ENCODE results near the gene SRPX. TPM values are rescaled to one million over a fixed set of nuclear protein-coding genes. Genes with fewer than 3 reads are reported as not detected.

Gene SRPX
- total and polyA plus RNA-seq, 10 of the 15 experiments (the other 5 are each of a cell fraction or from before 2014, with no cell fraction given), result 0.05 to 0.79 (median 0.23) TPM; not detected in 1

DNA sequence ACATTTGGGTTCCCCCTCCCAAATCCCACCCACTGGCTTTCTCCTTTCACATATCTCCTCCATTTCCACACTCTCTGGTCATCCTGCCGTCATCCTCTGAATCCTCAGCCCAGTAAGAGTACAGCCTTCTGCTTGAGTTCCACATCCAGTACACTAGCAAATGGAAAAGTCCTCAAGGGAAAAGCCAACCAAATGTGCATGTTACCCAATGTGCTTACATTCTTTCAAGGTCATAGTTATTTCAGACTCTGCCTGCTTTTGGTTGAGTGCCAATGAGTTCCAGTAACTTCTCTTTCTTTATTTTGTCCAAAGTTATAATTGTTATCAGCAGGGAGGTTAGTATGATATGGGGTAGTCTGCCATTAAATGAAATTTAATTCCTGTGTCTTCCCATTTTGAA lies 78.1 kb downstream of the SRPX start:
- H3K9ac ChIP-seq (ENCODE audit: control insufficient read depth, insufficient read depth, low read length), result no peak overlapping the region
- intact Hi-C loops (cut with micrococcal nuclease; ENCODE audit: unreplicated experiment), result no loop called here
- TF ChIP-seq RB1 (IDR thresholded peaks at IDR 0.05; ENCODE audit: borderline replicate concordance) (no peak), NBN (IDR thresholded peaks at IDR 0.05) (no peak), SMC3 (IDR thresholded peaks at IDR 0.05; ENCODE audit: borderline replicate concordance, low read length) (no peak)
- H3K4me1 ChIP-seq (ENCODE audit: control insufficient read depth, insufficient read depth, low read length), result no peaks in the 10 kb centered on the region
- no peaks in the 10 kb centered on the region for H4K20me1 ChIP-seq (ENCODE audit: control insufficient read depth, insufficient read depth)
- H3K27me3 ChIP-seq (replicated peaks in 1 of 2; ENCODE audit: control insufficient read depth in 2 of 2, insufficient read depth in 2 of 2, low read length in 1 of 2), result no peaks in the 10 kb centered on the region; a peak in 1 of 4 replicates
- CTCF ChIA-PET, result interaction anchor here (1.8 kb wide), 1 partner anchor 23 kb away, joined by 8 read pairs; no protein-coding TSS in a partner anchor
- no peaks in the 10 kb centered on the region for H3K36me3 ChIP-seq (ENCODE audit: control insufficient read depth in 2 of 2, insufficient read depth in 2 of 2, low read length in 1 of 2)
- in situ Hi-C loops (cut with MboI), result no loop called here
- H3K27ac ChIP-seq (ENCODE audit: control insufficient read depth, insufficient read depth), result no peak overlapping the region
- DNase-seq (ENCODE audit: low read depth, low spot score) (no peak), ATAC-seq (no peak), FAIRE-seq (no peak)
- RAD21 ChIA-PET (ENCODE audit: unreplicated experiment), result no interaction called here
- H3K4me3 ChIP-seq, result no peak overlapping the region
- no peaks in the 10 kb centered on the region for H3K79me2 ChIP-seq (ENCODE audit: control insufficient read depth, insufficient read depth, low read length)
- WGBS (ENCODE audit: insufficient coverage, insufficient replicate concordance, low lambda C conversion rate, missing lambda C conversion rate), result 21% methylated on average over 1 of the region's 1 CpG
- H3K4me2 ChIP-seq (ENCODE audit: control insufficient read depth, insufficient read depth), result no peak overlapping the region
- SMC1A ChIA-PET (ENCODE audit: uncharacterized antibody, unreplicated experiment), result no interaction called here
- no TSS peak for BruUV-seq (replicated peaks)
- no peak overlapping the region for H2AFZ ChIP-seq (ENCODE audit: control insufficient read depth, low read depth, low read length)
- H3K9me3 ChIP-seq (replicated peaks; ENCODE audit: control insufficient read depth, insufficient read depth, low read length), result no peaks in the 10 kb centered on the region
- POLR2A ChIA-PET, result no interaction called here

DNA sequence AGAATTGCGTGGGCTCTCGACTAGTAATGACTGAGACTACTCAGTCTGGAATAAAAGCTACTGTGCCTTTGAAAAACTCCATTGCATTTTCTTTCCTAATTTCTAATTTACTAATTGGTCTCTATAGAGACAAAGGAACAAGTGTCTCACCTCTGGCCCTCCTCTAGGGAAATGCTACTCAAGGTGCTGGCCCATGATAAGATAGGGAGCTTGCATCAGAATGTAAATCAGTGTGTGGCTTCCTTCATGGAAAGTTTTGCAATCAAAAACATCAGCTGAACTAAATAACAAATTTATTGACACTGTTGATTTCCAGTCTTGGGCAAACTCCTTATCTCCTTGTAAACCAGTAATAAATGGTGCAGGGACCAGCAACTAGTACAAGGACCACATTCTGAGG lies 81.8 kb downstream of the SRPX start:
- SMC1A ChIA-PET (ENCODE audit: uncharacterized antibody, unreplicated experiment), result interaction anchor here (1.3 kb wide), 1 partner anchor 14 kb away, joined by 4 read pairs; no protein-coding TSS in a partner anchor
- in situ Hi-C loops (cut with MboI), result no loop called here

More for the DNA sequence above, 81.8 kb downstream of the SRPX start:
- CTCF ChIA-PET, result no interaction called here
- no peak overlapping the region for H3K27ac ChIP-seq (ENCODE audit: control insufficient read depth, insufficient read depth)
- no peak overlapping the region for H2AFZ ChIP-seq (ENCODE audit: control insufficient read depth, low read depth, low read length)
- WGBS (ENCODE audit: insufficient coverage, insufficient replicate concordance, low lambda C conversion rate, missing lambda C conversion rate), result 36% methylated on average over 2 of the region's 2 CpGs
- H3K4me3 ChIP-seq, result no peak overlapping the region
- no peaks in the 10 kb centered on the region for H3K4me1 ChIP-seq (ENCODE audit: control insufficient read depth, insufficient read depth, low read length)
- H3K79me2 ChIP-seq (ENCODE audit: control insufficient read depth, insufficient read depth, low read length), result no peaks in the 10 kb centered on the region
- DNase-seq (ENCODE audit: low read depth, low spot score) (no peak), FAIRE-seq (no peak), ATAC-seq (no peak)
- BruUV-seq (replicated peaks), result no TSS peak
- H3K27me3 ChIP-seq (replicated peaks in 1 of 2; ENCODE audit: control insufficient read depth in 2 of 2, insufficient read depth in 2 of 2, low read length in 1 of 2), result no peaks in the 10 kb centered on the region; a peak in 1 of 4 replicates
- no peak overlapping the region for H3K4me2 ChIP-seq (ENCODE audit: control insufficient read depth, insufficient read depth)
- H4K20me1 ChIP-seq (ENCODE audit: control insufficient read depth, insufficient read depth), result no peaks in the 10 kb centered on the region
- intact Hi-C loops (cut with micrococcal nuclease; ENCODE audit: unreplicated experiment), result no loop called here
- H3K36me3 ChIP-seq (ENCODE audit: control insufficient read depth in 2 of 2, insufficient read depth in 2 of 2, low read length in 1 of 2), result no peaks in the 10 kb centered on the region
- no peaks in the 10 kb centered on the region for H3K9me3 ChIP-seq (replicated peaks; ENCODE audit: control insufficient read depth, insufficient read depth, low read length)
- no peak for TF ChIP-seq TBL1XR1 (IDR thresholded peaks at IDR 0.05; ENCODE audit: low read depth, low read length)
- no peak for TF ChIP-seq YY1 (IDR thresholded peaks at IDR 0.05; ENCODE audit: low read depth, low read length)
- TF ChIP-seq, protein P1, sequence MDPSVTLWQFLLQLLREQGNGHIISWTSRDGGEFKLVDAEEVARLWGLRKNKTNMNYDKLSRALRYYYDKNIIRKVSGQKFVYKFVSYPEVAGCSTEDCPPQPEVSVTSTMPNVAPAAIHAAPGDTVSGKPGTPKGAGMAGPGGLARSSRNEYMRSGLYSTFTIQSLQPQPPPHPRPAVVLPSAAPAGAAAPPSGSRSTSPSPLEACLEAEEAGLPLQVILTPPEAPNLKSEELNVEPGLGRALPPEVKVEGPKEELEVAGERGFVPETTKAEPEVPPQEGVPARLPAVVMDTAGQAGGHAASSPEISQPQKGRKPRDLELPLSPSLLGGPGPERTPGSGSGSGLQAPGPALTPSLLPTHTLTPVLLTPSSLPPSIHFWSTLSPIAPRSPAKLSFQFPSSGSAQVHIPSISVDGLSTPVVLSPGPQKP (IDR thresholded peaks at IDR 0.05; ENCODE audit: low read depth, low read length), result no peak
- TF ChIP-seq PML (IDR thresholded peaks at IDR 0.05; ENCODE audit: low read length), result no peak
- TF ChIP-seq, protein P2, sequence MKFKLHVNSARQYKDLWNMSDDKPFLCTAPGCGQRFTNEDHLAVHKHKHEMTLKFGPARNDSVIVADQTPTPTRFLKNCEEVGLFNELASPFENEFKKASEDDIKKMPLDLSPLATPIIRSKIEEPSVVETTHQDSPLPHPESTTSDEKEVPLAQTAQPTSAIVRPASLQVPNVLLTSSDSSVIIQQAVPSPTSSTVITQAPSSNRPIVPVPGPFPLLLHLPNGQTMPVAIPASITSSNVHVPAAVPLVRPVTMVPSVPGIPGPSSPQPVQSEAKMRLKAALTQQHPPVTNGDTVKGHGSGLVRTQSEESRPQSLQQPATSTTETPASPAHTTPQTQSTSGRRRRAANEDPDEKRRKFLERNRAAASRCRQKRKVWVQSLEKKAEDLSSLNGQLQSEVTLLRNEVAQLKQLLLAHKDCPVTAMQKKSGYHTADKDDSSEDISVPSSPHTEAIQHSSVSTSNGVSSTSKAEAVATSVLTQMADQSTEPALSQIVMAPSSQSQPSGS (IDR thresholded peaks at IDR 0.05; ENCODE audit: low read length), result no peak
- POLR2A ChIA-PET, result no interaction called here
- no peak overlapping the region for H3K9ac ChIP-seq (ENCODE audit: control insufficient read depth, insufficient read depth, low read length)
- RAD21 ChIA-PET (ENCODE audit: unreplicated experiment), result no interaction called here

Data from GM12878 (cell line).